Karpas-422 (cell line): ENCODE results near the gene TIMP4. TPM values are rescaled to one million over a fixed set of nuclear protein-coding genes. Genes with fewer than 3 reads are reported as not detected.

Source experiments
- DNase-seq: peaks from one replicate; pipeline ENCODE4 v3.0.0-alpha.2; 2015
- H2AFZ ChIP-seq: fragments of 200-600 bp; sonication (generic); 2 replicates; pipeline ENCODE4 v1.6.1; 2014; ENCODE audit warnings: antibody characterized with exemption, low read length, mixed read lengths
- H3K27ac ChIP-seq: fragments of 200-600 bp; sonication (generic); 2 replicates; pipeline ENCODE4 v1.5.1; 2014; ENCODE audit warnings: mild to moderate bottlenecking, low read length, moderate library complexity
- H3K27me3 ChIP-seq: fragments of 200-600 bp; sonication (generic); 2 replicates; pipeline ENCODE4 v1.6.1; 2014; ENCODE audit warnings: low read length, mixed read lengths
- H3K36me3 ChIP-seq: fragments of 200-600 bp; sonication (generic); 2 replicates; pipeline ENCODE4 v1.6.1; 2014; ENCODE audit warnings: low read length, mixed read lengths; ENCODE audit not compliant: insufficient read depth
- H3K4me1 ChIP-seq: fragments of 200-600 bp; sonication (generic); 2 replicates; pipeline ENCODE4 v1.6.1; 2014; ENCODE audit warnings: mild to moderate bottlenecking, low read length, mixed read lengths
- H3K4me2 ChIP-seq: fragments of 200-600 bp; sonication (generic); 2 replicates; pipeline ENCODE4 v1.6.1; 2014; ENCODE audit warnings: low read length, low read depth, mild to moderate bottlenecking; ENCODE audit not compliant: poor library complexity, severe bottlenecking
- H3K4me3 ChIP-seq: fragments of 200-600 bp; sonication (generic); 2 replicates; pipeline ENCODE4 v1.5.1; 2014; ENCODE audit warnings: mild to moderate bottlenecking, antibody characterized with exemption, low read length, mixed read lengths
- H3K79me2 ChIP-seq: fragments of 200-600 bp; sonication (generic); 2 replicates; pipeline ENCODE4 v1.6.1; 2014; ENCODE audit warnings: mild to moderate bottlenecking, low read length, mixed read lengths
- H3K9ac ChIP-seq: fragments of 200-600 bp; sonication (generic); 2 replicates; pipeline ENCODE4 v1.6.0; 2014; ENCODE audit warnings: low read length
- H3K9me2 ChIP-seq: fragments of 200-600 bp; sonication (generic), shearing (Covaris generic); replicated peaks from 2 replicates; pipeline ENCODE4 v1.6.0; 2014; ENCODE audit warnings: mild to moderate bottlenecking, low read length, moderate library complexity; ENCODE audit not compliant: insufficient read depth
- H3K9me3 ChIP-seq: fragments of 300-700, 200-600 bp; sonication (generic); 2 replicates; pipeline ENCODE4 v1.6.1; 2014; ENCODE audit warnings: low read length, mixed read lengths
- H4K20me1 ChIP-seq: fragments of 200-600 bp; sonication (generic); 2 replicates; pipeline ENCODE4 v1.6.1; 2014; ENCODE audit warnings: mild to moderate bottlenecking, antibody characterized with exemption, low read length, low read depth; ENCODE audit not compliant: insufficient read depth
- total RNA-seq: library from RNA; depleted of rRNA; stranded (reverse); fragments of >200 nt; shearing (Covaris generic); gene quantifications from 2 replicates; pipeline ENCODE4 v1.2.3, GENCODE V29; 2014; ENCODE audit warnings: low replicate concordance

Gene TIMP4
- total RNA-seq, 1 experiment from 2014 or later: not detected

GRCh38 chr3:12148183-12148940 is 10.3 kb downstream of the TIMP4 start:
- Histone ChIP-seq H3K9ac (no peak overlapping the region), H2AFZ (no peak overlapping the region), H3K4me2 (no peak overlapping the region), H4K20me1 (no peaks in the 10 kb centered on the region), H3K4me3 (no peak overlapping the region), H3K36me3 (no peaks in the 10 kb centered on the region), H3K9me3 (no peaks in the 10 kb centered on the region), H3K27ac (no peak overlapping the region), H3K9me2 (no peaks in the 10 kb centered on the region), H3K4me1 (no peaks in the 10 kb centered on the region), H3K79me2 (no peaks in the 10 kb centered on the region), H3K27me3 (no peaks in the 10 kb centered on the region)
- no peak for DNase-seq

DNA sequence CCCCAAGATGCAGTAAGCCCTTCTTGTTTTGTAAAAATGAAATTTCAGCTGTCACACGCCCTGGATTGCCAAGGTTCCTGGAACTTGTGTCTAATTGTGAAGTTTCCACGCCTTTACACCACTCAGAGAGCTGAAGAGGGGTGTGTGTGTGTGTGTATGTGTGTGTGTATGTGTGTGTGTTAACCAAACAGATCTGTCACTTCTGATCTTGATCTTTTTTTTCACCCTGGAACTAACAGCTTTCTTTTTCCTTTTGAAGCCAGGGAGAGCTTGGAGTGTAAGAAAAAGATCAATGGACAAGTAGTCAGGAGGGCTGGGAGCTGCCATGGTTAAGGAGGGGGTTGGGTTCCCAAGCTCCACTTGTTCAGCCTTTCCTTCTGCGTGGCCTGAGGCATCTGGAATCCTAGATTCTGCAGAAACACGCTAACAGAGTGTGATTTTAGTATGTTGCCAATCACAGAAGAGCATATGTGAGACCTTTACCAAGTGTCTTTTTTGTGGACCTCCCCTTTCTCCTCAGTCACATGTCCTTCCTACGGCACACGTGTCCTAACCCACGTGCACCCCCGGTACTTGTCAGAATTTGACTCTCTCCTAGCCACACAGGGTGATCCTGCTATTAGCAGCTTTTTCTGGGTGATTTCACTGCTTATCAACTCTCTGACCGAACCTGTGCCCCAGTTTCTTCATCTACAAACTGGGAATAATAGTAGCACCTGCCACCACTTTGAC is 11.5 kb downstream of the TIMP4 start:
- Histone ChIP-seq H3K27ac (no peak overlapping the region), H3K79me2 (no peaks in the 10 kb centered on the region), H4K20me1 (no peaks in the 10 kb centered on the region), H3K9me2 (no peaks in the 10 kb centered on the region), H3K4me3 (no peak overlapping the region), H3K27me3 (no peaks in the 10 kb centered on the region), H3K4me2 (no peak overlapping the region), H3K9me3 (no peaks in the 10 kb centered on the region), H3K9ac (no peak overlapping the region), H3K4me1 (no peaks in the 10 kb centered on the region), H2AFZ (no peak overlapping the region), H3K36me3 (no peaks in the 10 kb centered on the region)
- DNase-seq: no peak

GRCh38 chr3:12143949-12144504 is 14.7 kb downstream of the TIMP4 start:
- Histone ChIP-seq H3K4me3 (no peak overlapping the region), H3K79me2 (no peaks in the 10 kb centered on the region), H3K27me3 (no peaks in the 10 kb centered on the region), H3K36me3 (no peaks in the 10 kb centered on the region), H3K4me1 (no peaks in the 10 kb centered on the region), H2AFZ (no peak overlapping the region), H3K4me2 (no peak overlapping the region), H4K20me1 (no peaks in the 10 kb centered on the region), H3K9me2 (no peaks in the 10 kb centered on the region), H3K9ac (no peak overlapping the region), H3K9me3 (no peaks in the 10 kb centered on the region), H3K27ac (no peak overlapping the region)
- no peak for DNase-seq

- no peak for DNase-seq
- no peaks in the 10 kb centered on the region for H4K20me1 ChIP-seq
- H3K36me3 ChIP-seq: no peaks in the 10 kb centered on the region
- H3K27ac ChIP-seq: no peak overlapping the region
- H3K27me3 ChIP-seq: no peaks in the 10 kb centered on the region
- no peaks in the 10 kb centered on the region for H3K4me1 ChIP-seq
- no peaks in the 10 kb centered on the region for H3K79me2 ChIP-seq
- no peak overlapping the region for H3K4me3 ChIP-seq
- no peak overlapping the region for H2AFZ ChIP-seq
- no peak overlapping the region for H3K9ac ChIP-seq
- H3K9me3 ChIP-seq: no peaks in the 10 kb centered on the region
- H3K4me2 ChIP-seq: no peak overlapping the region
- no peaks in the 10 kb centered on the region for H3K9me2 ChIP-seq
Measured at GRCh38 chr3:12142476-12142875, 16.2 kb downstream of the TIMP4 start.

DNA sequence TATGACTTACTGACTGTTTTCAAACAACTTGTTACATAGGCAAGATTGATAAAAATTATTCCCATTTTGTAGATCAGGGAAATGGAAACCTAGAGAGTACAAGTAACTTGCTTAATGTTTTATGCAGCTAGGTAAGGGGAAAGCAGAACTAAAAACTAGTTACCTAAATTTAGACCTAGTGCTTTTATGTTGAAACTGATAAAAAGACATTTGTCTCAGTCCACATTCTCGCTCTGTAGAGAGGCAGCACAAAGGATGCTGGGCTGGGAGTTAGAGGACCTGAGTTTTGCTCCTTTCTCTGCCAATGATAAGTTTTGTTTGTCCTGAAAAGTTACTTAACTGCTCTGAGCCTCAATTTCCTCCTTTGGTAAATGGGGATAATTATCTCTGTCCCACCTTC is 17.4 kb downstream of the TIMP4 start:
- H3K4me3 ChIP-seq: no peak overlapping the region
- H2AFZ ChIP-seq: no peak overlapping the region
- no peak overlapping the region for H3K27ac ChIP-seq
- no peaks in the 10 kb centered on the region for H3K79me2 ChIP-seq
- no peak for DNase-seq
- H3K9me2 ChIP-seq: no peaks in the 10 kb centered on the region
- no peaks in the 10 kb centered on the region for H3K36me3 ChIP-seq
- H3K4me1 ChIP-seq: no peaks in the 10 kb centered on the region
- no peak overlapping the region for H3K9ac ChIP-seq
- H3K4me2 ChIP-seq: no peak overlapping the region
- no peaks in the 10 kb centered on the region for H3K9me3 ChIP-seq
- H4K20me1 ChIP-seq: no peaks in the 10 kb centered on the region
- H3K27me3 ChIP-seq: no peaks in the 10 kb centered on the region

DNA sequence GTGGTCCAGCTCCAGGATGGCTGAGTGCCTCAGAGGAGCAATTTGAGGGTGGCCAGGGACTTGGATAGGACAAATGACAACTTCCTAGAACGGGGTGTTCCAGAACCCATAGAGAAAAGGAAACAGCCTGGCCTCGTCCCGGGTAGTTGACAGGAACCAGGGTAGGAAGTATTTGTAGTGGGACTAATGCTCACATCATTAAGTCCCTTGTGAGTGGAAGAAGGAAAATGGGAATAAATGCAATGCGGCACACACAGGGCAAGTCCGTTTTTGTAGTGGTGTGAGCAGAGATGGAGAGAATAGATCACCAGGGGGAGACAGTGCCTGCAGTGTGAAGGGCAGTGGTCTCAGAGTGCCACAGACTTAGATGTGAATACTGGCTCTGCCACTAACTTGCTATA is 19.6 kb downstream of the TIMP4 start:
- peak; percentile 71 for DNase-seq

GRCh38 chr3:12138044-12138443 is 20.7 kb downstream of the TIMP4 start:
- H3K4me3 ChIP-seq: no peak overlapping the region
- H4K20me1 ChIP-seq: no peaks in the 10 kb centered on the region
- H3K9me3 ChIP-seq: no peaks in the 10 kb centered on the region
- no peak overlapping the region for H3K27ac ChIP-seq
- H3K27me3 ChIP-seq: no peaks in the 10 kb centered on the region
- DNase-seq: peak; percentile 67
- no peaks in the 10 kb centered on the region for H3K9me2 ChIP-seq
- H3K4me2 ChIP-seq: no peak overlapping the region
- no peak overlapping the region for H3K9ac ChIP-seq
- no peaks in the 10 kb centered on the region for H3K79me2 ChIP-seq
- no peaks in the 10 kb centered on the region for H3K4me1 ChIP-seq
- no peak overlapping the region for H2AFZ ChIP-seq
- no peaks in the 10 kb centered on the region for H3K36me3 ChIP-seq

More for the DNA sequence above, 19.6 kb downstream of the TIMP4 start:
- no peak overlapping the region for H3K27ac ChIP-seq
- H3K9ac ChIP-seq: no peak overlapping the region
- no peaks in the 10 kb centered on the region for H3K9me2 ChIP-seq
- no peaks in the 10 kb centered on the region for H4K20me1 ChIP-seq
- H3K4me3 ChIP-seq: no peak overlapping the region
- H3K9me3 ChIP-seq: no peaks in the 10 kb centered on the region
- no peaks in the 10 kb centered on the region for H3K79me2 ChIP-seq
- no peak overlapping the region for H3K4me2 ChIP-seq
- H3K36me3 ChIP-seq: no peaks in the 10 kb centered on the region
- no peaks in the 10 kb centered on the region for H3K4me1 ChIP-seq
- no peak overlapping the region for H2AFZ ChIP-seq
- H3K27me3 ChIP-seq: no peaks in the 10 kb centered on the region

DNA sequence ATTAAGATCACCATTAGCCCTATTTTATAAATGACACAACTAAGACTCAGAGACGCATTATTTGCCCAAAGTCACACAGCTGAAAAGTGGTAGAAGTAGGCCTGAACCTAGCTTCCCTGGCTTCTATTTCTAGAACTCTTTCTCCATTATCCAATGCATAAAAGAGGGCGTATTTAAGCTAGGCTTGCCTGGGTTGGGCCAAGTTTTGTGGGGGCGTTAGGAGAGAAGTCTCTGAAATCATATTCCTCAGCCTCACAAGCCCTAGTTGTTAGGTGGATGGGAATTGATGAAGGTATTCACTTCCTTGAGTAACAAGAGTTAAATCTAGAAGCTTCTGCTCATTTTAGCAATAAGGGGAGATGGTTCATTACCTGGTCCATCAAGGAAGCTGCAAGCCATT is 22.3 kb downstream of the TIMP4 start:
- DNase-seq: no peak

More for the DNA sequence above, 22.3 kb downstream of the TIMP4 start:
- no peaks in the 10 kb centered on the region for H3K9me3 ChIP-seq
- no peaks in the 10 kb centered on the region for H4K20me1 ChIP-seq
- H3K36me3 ChIP-seq: no peaks in the 10 kb centered on the region
- no peaks in the 10 kb centered on the region for H3K27me3 ChIP-seq
- no peak overlapping the region for H3K27ac ChIP-seq
- H3K4me3 ChIP-seq: no peak overlapping the region
- no peaks in the 10 kb centered on the region for H3K9me2 ChIP-seq
- H3K4me1 ChIP-seq: no peaks in the 10 kb centered on the region
- no peak overlapping the region for H3K9ac ChIP-seq
- no peaks in the 10 kb centered on the region for H3K79me2 ChIP-seq
- H2AFZ ChIP-seq: no peak overlapping the region
- no peak overlapping the region for H3K4me2 ChIP-seq
